HG03280 (cell line): ENCODE results near the gene FDX1.
"Not testable (repeated sequence)": the region's sequence is repeated elsewhere in the genome, so short reads cannot be mapped to it uniquely, and the experiment has no call there.

ENCODE experiments used
- ATAC-seq: cut with Tn5 transposase; IDR thresholded peaks from one replicate; pipeline ENCODE4 v1.9.1; 2021; ENCODE audit warnings: mild to moderate bottlenecking, moderate library complexity; ENCODE audit not compliant: unreplicated experiment

FDX1 gene

GRCh38 chr11:110429731-110430266 lies at the start of gene FDX1:
Gene FDX1, plus strand, starts transcription at chr11:110429948. Its CDS starts 173 bp downstream, at chr11:110430121.
- peak; percentile 85 for ATAC-seq

DNA sequence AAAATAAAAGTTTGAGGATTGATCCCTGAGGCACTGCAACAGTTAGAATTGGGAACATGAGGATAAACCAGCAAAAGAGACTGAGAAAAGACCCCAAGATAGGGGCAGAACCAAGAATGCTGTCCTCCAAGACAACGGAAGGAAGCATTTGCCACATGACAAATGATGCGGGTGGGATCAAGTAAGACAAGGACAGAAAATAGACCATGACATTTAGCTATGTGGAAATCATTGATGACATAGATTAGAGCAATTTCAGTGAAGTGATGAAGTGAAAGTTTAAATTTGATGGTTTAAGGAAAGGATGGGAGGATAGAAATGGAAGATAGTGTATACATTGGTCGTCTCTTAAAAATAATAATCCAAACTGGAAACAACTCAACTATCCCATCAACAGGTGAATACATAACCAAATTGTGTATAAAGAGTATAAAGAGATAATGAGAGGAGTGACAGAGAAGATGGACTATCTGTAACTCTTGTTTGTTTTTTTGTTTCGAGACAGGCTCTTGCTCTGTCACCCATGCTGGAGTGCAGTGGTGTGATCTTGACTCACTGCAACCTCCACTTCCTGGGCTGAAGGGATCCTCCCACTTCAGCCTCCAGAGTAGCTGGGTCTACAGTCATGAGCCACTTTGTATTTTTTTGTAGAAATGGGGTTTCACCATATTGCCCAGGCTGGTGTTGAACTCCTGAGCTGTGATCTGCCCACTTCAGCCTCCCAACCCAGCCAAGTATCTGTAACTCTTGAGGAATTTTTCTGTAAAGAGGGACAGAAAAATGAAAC lies 48.7 kb upstream of the FDX1 start:
- ATAC-seq, result no peak

DNA sequence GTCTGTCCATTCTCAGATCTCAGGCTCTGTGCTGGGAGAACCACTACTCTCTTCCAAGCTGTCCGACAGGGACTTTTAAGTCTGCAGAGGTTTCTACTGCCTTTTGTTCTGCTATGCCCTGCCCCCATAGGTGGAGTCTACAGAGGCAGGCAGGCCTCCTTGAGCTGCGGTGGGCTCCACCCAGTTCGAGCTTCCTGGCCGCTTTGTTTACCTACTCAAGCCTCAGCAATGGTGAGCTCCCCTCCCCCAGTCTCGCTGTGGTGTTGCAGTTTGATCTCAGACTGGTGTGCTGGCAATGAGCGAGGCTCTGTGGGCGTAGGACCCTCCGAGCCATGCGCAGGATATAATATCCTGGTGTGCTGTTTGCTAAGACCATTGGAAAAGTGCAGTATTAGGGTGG lies 41.5 kb upstream of the FDX1 start:
- ATAC-seq, result not testable (repeated sequence)

DNA sequence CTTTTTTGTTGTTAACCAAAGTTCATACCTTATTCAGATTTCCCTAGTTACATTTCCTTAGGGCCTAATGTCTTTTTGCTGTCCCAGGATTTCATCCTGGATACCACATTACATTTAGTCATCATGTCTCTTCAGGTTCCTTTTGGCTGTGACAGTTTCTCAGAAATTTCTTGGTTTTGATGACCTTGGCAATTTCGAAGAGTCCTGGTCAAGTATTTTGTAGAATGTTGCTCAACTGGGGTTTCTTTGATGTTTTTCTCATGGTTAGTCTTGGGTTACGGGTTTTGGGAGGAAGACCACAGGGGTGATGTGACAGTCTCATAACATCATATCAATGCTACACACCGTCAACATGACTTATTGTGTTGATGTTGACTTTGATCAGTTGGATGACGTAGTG lies 39.8 kb upstream of the FDX1 start:
- ATAC-seq, result no peak

DNA sequence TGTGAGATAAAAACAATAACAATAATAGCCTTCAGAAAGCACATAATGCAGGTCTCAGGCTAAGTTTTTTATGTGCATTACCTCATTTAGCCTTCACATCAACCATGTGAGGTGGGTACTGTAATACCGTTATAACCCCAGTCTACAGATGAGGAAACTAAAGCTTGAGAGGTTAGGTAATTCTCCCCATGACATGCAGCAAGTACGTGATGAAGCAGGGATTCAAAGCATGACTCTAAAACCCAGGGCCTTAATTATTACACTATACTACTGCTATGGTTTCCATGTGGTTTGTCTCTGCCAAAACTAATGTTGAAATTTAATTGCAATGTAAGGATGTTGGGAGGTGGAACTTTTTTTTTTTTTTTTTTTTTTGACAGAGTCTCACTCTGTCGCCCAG lies 37.7 kb upstream of the FDX1 start:
- no peak for ATAC-seq

DNA sequence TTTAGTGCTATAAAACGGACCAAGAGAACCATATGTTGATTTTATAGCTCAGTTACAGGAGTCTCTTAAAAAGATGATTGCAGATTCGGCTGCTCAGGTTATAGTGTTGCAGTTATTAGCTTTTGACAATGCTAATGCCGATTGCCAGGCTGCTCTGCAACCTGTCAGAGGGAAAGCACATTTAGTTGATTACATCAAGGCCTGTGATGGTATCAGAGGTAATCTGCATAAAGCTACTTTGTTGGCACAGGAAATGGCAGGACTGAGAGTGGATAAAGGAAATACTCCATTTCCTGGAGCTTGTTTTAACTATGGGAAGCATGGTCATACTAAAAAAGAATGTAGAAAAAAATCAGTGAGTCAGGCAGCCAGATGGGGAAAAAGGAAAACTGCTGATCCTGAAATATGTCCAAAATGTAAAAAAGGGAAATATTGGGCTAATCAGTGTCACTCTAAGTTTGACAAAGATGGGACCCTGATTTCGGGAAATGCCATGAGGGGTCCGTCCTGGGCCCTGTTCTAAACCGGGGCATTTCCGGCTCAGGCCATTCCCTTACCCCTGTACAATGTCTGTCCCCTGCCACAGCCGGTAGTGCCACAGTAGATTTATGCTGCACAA lies 32.0 kb upstream of the FDX1 start:
- not testable (repeated sequence) for ATAC-seq

- ATAC-seq, result not testable (repeated sequence)
Observed at GRCh38 chr11:110403585-110403984, 26.2 kb upstream of the FDX1 start.

- ATAC-seq, result not testable (repeated sequence)
Observed at GRCh38 chr11:110405636-110406035, 24.1 kb upstream of the FDX1 start.

- ATAC-seq, result no peak
Observed at GRCh38 chr11:110407315-110407714, 22.4 kb upstream of the FDX1 start.

- no peak for ATAC-seq
Observed at GRCh38 chr11:110409174-110409573, 20.6 kb upstream of the FDX1 start.

DNA sequence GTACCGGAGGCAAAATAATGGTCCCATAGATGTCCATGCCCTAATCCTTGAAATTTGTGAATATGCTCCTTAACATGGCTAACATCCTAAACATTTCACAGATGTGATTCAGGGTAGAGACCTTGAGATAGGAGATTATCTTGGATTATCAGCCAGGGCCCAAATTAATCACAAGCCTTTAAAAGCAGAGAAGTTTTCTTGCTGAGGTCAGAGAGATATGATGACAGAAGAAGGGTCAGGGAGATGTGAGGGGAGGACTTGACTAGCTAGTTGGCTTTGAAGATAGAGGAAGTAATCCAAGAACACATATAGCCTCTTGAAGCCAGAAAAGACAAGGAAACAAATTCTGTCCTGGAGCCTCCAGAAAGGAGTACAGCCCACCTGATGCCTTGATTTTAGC lies 19.1 kb upstream of the FDX1 start:
- ATAC-seq, result no peak

- ATAC-seq, result no peak
Observed at GRCh38 chr11:110415081-110415480, 14.7 kb upstream of the FDX1 start.

GRCh38 chr11:110421658-110422057 lies 8.1 kb upstream of the FDX1 start:
- not testable (repeated sequence) for ATAC-seq

DNA sequence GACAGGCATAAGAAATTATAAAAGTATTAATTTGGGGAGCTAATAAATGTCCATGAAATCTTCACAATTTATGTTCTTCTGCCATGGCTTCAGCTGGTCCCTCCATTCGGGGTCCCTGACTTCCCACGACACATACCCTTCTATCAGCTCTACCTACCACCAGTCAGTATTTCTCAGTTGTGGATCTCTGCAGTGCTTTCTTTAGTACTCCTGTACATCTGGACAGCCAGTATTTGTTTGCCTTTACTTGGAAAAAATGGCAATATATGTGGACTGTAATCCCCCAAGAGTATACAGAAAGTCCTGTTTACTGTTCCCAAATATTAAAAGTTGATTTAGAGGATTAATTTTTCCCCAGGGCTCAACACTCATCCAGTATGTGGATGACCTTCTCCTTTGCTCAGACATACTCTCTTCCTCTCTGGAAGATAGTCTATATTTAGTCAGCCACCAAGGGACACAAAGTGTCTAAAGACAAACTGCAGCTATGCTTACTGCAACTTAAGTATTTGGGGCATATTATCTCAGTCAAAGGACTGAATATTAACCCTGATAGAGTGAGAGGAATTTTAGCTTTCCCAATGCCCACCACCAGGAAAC lies 7.3 kb upstream of the FDX1 start:
- ATAC-seq, result no peak

DNA sequence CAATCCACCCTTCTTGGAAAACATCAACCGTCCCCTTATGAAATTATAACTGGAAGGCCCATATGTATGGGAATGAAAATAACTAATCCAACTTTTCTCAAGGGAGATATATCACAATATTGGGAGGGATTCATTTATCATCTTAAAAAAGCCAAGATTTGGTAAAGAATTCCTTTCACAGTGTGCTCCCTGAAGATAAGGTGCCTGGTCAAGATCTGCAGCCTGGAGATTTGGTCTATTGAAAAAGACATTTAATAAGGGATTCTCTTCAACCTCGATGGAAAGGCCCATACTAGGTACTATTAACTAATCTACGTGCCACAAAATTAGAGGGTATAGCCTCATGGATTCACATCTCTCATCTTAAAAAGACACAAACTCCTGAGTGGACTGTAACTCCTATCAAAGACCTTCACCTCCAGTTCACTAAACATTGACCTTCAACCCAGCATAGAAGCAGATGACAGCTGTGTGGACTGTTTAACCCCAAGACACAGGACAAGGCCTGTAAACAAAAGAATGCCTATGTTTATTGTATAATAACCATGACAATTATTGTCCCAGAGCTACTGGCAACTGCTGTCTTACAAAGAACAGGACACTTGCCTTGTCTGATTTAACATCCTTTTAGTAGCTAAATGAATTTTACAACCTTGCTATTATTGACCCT lies 4.8 kb upstream of the FDX1 start:
- no peak for ATAC-seq

- no peak for ATAC-seq
Observed at GRCh38 chr11:110425751-110426545, 3.8 kb upstream of the FDX1 start.

DNA sequence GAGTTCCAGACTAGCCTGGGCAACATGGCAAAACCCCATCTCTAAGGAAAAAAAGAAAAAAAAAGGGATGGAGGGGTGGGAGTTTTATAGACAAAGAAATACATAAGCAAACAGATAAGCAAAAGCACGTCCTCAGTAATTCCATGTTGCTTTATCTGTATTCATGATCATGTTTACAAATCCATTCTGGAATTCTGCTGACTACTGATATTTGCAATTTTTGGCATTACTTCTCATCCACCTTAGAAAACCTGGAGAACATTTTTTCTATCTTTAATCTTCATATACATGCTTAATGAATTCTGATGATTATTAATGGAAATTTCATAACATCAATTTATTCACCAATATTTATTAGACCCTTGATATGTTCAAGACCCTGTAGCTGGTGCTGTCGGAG lies 1.7 kb upstream of the FDX1 start:
- no peak for ATAC-seq

DNA sequence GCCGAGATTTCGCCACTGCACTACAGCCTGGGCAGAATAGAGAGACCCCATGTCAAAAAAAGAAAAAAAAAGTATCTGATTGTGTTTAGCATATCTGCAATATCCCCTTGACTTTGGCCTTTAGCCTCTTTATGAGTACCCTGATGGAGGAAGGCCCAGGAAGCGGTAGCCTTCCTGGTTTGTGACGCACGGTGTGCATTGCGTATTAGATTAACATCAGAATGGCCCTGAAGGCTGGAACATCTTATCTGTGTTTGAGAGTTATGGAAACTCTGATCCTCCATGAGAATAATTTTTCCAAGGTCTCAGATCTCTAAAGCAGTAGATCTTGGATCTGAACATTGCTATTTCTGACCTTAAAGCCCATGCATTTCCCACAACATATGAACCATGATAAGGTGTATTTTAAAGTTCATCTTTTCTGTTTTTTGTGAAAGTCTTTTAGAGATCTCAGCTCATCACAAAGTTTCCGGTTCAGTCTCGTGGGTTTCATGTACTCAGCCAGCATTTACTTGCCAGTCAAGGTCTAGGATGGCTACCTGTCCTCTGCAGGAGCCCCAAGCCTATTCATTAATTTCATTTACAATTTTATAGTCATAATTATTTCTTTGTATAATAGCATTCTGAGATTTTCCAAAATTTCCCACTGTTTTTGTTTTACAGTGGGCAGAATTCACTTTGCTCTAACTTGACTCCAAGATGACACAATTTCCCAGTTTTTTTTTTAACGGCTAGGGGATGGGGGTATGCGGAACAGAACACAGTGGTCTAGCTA lies 605 bp upstream of the FDX1 start:
- no peak for ATAC-seq

DNA sequence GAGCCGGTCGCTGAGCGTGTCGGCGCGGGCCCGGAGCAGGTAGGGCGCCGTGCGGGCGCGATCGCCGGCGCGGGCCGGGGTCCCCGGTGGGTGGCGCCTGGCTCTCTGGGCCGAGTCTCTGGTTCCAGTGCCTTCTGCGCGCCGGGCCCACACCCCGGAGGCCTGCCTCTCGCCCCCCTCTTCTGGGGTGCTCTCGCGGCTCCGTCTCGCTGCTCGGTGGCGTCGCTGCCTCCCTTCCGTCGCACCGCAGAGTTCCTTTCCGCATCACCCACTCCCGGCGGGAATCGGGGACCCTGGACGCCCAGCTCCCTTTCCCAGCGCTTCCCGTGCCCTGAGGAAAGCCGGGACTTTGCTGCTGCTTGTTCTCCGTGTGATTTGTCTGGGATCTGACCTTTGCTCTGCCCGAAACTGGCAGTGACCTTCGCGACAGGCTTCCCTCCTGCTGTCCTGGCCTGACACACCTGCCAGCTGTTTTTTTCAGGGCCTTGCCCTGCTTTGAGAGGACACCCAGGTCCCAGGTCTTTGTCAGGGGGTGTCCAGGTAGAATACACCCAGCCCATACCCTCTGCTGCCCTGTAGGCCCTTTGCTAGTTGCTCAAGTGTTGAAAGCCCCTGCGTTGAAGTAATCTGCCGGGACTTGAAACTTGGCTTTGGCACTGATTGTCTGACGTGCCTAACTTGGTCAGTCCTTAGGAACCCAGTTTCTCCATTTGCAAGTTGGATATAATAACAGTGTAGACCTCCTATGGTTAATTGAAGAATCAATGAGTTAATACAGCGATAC lies 711 bp downstream of the FDX1 start:
- peak; percentile 39 for ATAC-seq
